Adipocyte (in vitro differentiated cells): ENCODE measurements around the gene PXYLP1.
"Not testable (repeated sequence)": the region's sequence is repeated elsewhere in the genome, so short reads cannot be mapped to it uniquely, and the experiment has no call there.

Source experiments
- DNase-seq: peaks from one replicate; pipeline ENCODE4 v3.0.0-alpha.2; 2015; ENCODE audit warnings: low read depth
- H3K27me3 ChIP-seq: replicated peaks from 2 replicates; pipeline ENCODE4 v1.7.0; 2013; ENCODE audit warnings: mild to moderate bottlenecking, low read length, moderate library complexity; ENCODE audit not compliant: control insufficient read depth, insufficient read depth
- H3K36me3 ChIP-seq: 2 replicates; pipeline ENCODE4 v1.7.0; 2013; ENCODE audit warnings: low read length, mild to moderate bottlenecking, moderate library complexity; ENCODE audit not compliant: control insufficient read depth, insufficient read depth, severe bottlenecking
- H3K4me1 ChIP-seq: 2 replicates; pipeline ENCODE4 v1.7.0; 2013; ENCODE audit warnings: mild to moderate bottlenecking, low read length, moderate library complexity; ENCODE audit not compliant: control insufficient read depth, insufficient read depth
- H3K4me3 ChIP-seq: 2 replicates; pipeline ENCODE4 v1.7.0; 2013; ENCODE audit warnings: mild to moderate bottlenecking, low read length, moderate library complexity
- H3K9ac ChIP-seq: 2 replicates; pipeline ENCODE4 v1.7.0; 2013; ENCODE audit warnings: mild to moderate bottlenecking, low read length, moderate library complexity
- H3K9me3 ChIP-seq: 2 replicates; pipeline ENCODE4 v1.7.0; 2013; ENCODE audit warnings: mild to moderate bottlenecking, low read length, moderate library complexity; ENCODE audit not compliant: control insufficient read depth

The PXYLP1 gene

DNA sequence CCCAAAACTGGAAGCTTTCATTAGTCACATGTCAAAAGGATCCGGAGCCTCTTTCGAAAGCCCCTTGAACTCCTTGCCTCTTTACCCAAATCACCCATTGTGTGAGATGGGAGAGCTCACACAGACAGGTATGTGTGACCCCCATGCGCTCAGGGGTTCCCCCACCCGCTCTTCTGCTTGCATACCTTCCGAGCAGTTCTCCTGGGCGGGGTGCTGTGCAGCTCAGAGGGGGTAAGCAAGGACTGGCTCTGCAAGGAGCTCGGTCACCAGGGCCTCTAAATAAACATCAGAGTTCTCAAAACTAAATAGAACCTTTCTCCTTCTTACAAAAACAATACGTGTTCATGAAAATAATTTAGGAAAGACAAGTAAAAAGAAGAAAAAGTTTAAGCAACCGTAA lies 55.7 kb downstream of the PXYLP1 start:
- Histone ChIP-seq H3K36me3 (no peaks in the 10 kb centered on the region), H3K4me3 (no peak overlapping the region), H3K27me3 (no peaks in the 10 kb centered on the region), H3K9me3 (no peaks in the 10 kb centered on the region), H3K4me1 (peaks cover 8% of the 10 kb centered on the region), H3K9ac (no peak overlapping the region)
- DNase-seq = no peak

DNA sequence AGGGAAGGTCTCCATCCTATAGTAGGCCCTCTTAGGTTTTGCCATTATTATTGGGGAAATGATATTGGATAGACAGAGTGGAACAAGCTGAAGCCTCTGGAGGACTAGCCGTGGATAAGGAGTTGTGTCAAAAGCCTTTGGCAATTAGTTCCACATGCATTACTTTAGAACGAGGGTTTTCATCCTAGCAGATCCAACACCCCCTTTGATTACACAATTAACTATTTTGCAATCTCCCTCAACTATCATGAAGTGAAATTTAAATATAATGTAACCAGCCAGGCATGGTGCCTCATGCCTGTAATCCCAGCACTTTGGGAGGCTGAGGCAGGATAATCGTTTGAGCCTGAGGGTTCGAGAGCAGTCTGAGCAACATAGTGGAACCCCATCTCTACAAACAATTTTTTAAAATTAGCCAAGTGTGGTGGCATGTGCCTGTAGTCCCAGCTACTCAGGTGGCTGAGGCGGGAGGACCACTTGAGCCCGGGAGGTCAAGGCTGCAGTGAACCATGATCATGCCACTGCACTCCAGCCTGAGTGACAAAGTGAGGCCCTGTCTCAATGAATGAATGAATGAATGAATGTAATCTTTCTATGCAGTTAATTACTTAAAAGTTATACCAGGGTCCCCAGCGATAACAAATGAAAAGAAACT lies 56.8 kb downstream of the PXYLP1 start:
- H3K36me3 ChIP-seq = no peaks in the 10 kb centered on the region
- DNase-seq = peak; percentile 22
- H3K4me1 ChIP-seq = peaks cover 8% of the 10 kb centered on the region
- H3K4me3 ChIP-seq = no peak overlapping the region
- no peak overlapping the region for H3K9ac ChIP-seq
- H3K27me3 ChIP-seq = no peaks in the 10 kb centered on the region
- no peaks in the 10 kb centered on the region for H3K9me3 ChIP-seq

DNA sequence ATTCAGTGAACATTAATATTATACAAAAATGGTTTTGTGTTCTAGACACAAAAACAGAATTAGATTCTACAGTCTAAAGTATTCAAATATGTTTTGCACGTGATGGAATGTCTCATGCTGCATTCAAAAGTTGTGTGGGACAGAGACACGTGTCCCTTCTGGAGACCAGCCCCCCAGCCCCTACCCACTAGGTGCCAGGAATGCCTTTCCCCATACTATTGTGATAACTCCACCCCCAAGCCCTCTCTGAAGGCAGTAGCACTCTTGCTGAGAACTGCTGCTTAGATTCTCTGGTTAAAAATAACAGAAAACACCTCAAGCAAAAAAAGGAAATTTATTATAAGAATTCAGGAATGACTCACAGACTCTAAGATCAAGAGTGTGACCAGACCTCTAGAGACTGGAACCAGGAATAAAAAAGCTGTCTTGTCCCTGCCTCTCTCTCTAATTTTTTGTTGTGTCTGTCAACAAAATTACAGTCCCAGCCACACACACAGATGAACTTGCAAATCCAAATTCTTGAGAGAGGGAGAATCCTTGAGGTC lies 57.7 kb downstream of the PXYLP1 start:
- Histone ChIP-seq H3K9ac (no peak overlapping the region), H3K9me3 (no peaks in the 10 kb centered on the region), H3K36me3 (no peaks in the 10 kb centered on the region), H3K4me1 (peaks cover 8% of the 10 kb centered on the region), H3K4me3 (no peak overlapping the region), H3K27me3 (no peaks in the 10 kb centered on the region)
- DNase-seq = peak; percentile 14

DNA sequence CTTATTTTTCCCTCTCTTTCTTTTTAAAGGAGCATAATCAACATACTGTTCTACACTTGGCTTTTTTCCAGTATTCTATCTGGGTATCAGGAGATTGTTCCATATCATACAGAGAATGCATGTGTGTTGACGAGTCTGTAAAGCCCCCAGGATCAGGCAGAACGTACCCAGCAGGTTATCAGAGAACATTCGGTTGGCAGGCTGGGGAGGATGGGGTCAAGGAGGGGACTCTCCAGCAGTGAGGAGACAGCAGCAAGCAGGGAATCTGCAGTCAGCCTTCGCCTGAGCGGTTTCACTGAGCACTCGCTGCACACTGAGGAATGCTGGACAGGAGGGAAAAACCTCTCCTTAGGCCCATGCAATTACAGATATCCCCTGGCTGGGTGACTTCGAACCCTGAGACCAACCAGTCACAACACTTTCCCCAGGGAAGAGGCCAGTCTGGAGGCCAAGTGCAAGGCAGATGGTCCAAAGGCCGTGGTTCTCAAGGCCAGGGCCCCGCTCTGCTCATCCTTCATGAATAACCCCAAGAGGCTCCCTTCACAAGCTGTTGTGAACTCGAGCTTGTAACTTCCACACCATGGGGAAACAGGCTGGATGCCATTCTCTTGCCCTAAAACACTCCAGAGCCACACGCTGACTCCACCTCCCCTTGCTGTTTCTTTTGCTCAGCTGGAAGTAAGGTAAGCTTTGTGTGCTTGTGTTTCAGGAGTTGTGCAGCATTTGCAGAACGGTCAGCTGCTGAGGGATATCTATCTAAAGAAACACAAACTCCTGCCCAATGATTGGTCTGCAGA lies 60.1 kb downstream of the PXYLP1 start:
- peaks cover 15% of the 10 kb centered on the region for H3K4me1 ChIP-seq
- no peaks in the 10 kb centered on the region for H3K27me3 ChIP-seq
- no peak overlapping the region for H3K9ac ChIP-seq
- no peaks in the 10 kb centered on the region for H3K9me3 ChIP-seq
- no peaks in the 10 kb centered on the region for H3K36me3 ChIP-seq
- H3K4me3 ChIP-seq = no peak overlapping the region
- DNase-seq = no peak

DNA sequence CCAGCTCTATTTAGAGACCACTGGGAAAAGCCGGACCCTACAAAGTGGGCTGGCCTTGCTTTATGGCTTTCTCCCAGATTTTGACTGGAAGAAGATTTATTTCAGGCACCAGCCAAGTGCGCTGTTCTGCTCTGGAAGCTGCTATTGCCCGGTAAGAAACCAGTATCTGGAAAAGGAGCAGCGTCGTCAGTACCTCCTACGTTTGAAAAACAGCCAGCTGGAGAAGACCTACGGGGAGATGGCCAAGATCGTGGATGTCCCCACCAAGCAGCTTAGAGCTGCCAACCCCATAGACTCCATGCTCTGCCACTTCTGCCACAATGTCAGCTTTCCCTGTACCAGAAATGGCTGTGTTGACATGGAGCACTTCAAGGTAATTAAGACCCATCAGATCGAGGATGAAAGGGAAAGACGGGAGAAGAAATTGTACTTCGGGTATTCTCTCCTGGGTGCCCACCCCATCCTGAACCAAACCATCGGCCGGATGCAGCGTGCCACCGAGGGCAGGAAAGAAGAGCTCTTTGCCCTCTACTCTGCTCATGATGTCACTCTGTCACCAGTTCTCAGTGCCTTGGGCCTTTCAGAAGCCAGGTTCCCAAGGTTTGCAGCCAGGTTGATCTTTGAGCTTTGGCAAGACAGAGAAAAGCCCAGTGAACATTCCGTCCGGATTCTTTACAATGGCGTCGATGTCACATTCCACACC lies 60.9 kb downstream of the PXYLP1 start:
- Histone ChIP-seq H3K4me1 (peaks cover 15% of the 10 kb centered on the region), H3K4me3 (no peak overlapping the region), H3K36me3 (no peaks in the 10 kb centered on the region), H3K27me3 (no peaks in the 10 kb centered on the region), H3K9ac (no peak overlapping the region), H3K9me3 (no peaks in the 10 kb centered on the region)
- DNase-seq = no peak

DNA sequence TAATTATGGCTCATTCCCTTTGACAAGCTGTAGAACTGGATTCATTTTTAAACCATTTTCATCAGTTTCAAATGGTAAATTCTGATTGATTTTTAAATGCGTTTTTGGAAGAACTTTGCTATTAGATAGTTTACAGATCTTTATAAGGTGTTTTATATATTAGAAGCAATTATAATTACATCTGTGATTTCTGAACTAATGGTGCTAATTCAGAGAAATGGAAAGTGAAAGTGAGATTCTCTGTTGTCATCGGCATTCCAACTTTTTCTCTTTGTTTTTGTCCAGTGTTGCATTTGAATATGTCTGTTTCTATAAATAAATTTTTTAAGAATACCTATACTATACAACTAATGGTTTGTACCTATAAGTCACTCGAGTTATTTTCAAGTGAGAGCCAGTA lies 62.7 kb downstream of the PXYLP1 start:
- Histone ChIP-seq H3K36me3 (no peaks in the 10 kb centered on the region), H3K27me3 (no peaks in the 10 kb centered on the region), H3K9me3 (no peaks in the 10 kb centered on the region), H3K4me3 (peak overlapping the region; percentile 84), H3K4me1 (peaks cover 7% of the 10 kb centered on the region), H3K9ac (peak overlapping the region; percentile 86)
- peak; percentile 44 for DNase-seq

DNA sequence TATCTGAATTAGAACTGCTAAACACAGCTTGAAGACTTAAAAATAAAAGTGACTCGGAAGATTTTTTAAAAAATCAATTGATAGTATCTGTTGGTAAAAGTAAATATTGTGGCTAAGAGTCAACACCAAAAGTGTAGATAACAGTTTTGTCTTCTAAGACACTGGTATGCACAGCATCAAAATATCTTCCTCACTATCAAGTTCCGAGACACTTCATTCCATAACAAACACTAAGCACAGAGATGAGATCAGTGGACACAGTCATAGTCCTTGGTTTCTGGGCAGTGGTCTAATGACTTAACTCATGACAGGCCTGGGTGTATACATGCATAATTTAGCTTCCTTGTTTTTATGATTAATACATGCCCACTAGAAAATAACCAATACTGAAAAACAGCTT lies 63.2 kb downstream of the PXYLP1 start:
- peak; percentile 56 for DNase-seq

DNA sequence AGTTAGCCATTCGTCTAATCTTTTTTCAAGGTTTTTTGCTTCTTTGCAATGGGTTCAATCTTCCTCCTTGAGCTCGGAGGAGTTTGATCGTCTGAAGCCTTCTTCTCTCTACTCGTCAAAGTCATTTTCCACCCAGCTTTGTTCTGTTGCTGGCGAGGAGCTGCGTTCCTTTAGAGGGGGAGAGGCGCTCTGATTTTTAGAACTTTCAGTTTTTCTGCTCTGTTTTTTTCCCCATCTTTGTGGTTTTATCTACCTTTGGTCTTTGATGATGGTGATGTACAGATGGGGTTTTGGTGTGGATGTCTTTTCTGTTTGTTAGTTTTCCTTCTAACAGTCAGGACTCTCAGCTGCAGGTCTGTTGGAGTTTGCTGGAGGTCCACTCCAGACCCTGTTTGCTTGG lies 68.8 kb downstream of the PXYLP1 start:
- not testable (repeated sequence) for H3K4me3 ChIP-seq

More for the DNA sequence above, 63.2 kb downstream of the PXYLP1 start:
- Histone ChIP-seq H3K36me3 (no peaks in the 10 kb centered on the region), H3K27me3 (no peaks in the 10 kb centered on the region), H3K9ac (peak overlapping the region; percentile 86), H3K4me1 (peaks cover 7% of the 10 kb centered on the region), H3K9me3 (no peaks in the 10 kb centered on the region), H3K4me3 (peak overlapping the region; percentile 84)

DNA sequence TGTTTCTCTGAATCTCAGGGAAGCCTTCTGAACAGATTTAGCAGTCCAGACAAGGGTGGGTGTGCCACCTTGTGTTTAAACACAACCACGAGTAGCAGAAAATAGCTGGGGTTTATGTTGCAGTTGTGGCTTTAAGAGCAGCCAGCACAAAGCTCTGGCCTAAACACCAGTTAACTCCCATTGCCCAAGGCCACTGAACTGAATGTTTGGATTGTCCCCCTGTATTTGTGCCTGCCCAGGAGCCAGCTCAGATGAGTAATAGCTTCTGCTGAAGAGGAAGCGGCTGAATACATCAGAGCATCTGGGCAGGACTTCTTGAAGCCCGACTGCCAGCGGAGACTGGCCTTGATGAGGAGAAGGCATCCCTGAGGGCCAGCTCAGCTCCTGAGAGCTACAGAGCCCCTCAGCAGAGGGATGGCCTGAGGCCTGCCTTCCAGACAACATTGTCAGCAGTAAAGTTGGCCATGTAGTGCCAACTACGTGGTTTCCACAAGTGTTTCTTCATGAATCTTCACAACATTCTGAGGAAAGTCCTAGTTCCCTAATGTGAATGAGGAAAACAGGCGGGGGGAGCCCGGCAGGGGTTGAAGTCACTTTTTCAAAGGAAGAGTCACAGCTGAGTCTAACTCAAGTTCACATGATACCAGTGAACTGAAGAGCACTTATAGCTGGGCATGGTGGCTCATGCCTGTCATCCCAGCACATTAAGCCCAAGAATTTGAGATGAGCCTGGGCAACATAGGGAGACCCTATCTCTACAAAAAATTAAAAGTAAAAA lies 70.9 kb downstream of the PXYLP1 start:
- H3K27me3 ChIP-seq = no peaks in the 10 kb centered on the region
- H3K9me3 ChIP-seq = no peaks in the 10 kb centered on the region
- H3K9ac ChIP-seq = no peak overlapping the region
- H3K4me1 ChIP-seq = peaks cover 7% of the 10 kb centered on the region
- H3K4me3 ChIP-seq = no peak overlapping the region
- no peaks in the 10 kb centered on the region for H3K36me3 ChIP-seq
- DNase-seq = peak; percentile 83

More for the DNA sequence above, 68.8 kb downstream of the PXYLP1 start:
- H3K27me3 ChIP-seq, H3K9me3 ChIP-seq, H3K36me3 ChIP-seq, H3K9ac ChIP-seq, H3K4me1 ChIP-seq, DNase-seq: not testable (repeated sequence)

DNA sequence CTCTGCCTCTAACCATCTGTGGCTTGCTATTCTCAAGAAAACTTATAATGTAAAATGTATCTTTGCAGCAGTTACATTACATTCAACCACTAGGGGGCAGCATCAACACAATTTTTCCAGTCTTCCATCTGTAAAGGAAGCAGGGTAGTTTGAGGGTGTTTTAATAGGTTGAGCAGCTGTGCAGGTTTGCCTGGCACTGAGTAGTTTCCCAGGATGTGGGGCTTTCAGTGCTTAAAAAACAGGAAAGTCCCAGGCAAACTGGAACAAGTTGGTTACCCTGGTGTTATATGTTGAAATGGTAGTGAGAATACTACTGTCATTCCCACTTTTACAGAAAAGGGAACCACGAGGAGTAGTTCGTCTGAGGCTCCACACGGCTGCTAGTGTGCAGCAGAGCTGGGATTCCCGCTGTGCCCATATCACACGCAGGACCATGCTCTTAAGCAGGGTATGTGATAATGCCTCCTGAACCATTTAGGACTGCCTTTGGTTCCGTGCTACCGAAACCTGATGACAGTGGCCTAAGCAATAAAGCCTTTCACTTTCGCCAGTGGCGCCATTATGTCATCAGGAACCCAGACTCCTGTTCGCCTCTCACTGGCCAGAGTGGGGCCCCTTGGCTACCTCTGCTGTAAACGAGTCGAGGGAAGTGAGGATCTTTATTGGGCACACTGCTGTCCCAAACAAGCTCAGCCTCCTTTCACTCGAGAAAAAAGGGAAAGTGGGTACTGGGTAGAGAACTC lies 72.0 kb downstream of the PXYLP1 start:
- Histone ChIP-seq H3K36me3 (no peaks in the 10 kb centered on the region), H3K27me3 (no peaks in the 10 kb centered on the region), H3K9ac (no peak overlapping the region), H3K4me3 (no peak overlapping the region), H3K4me1 (peaks cover 7% of the 10 kb centered on the region), H3K9me3 (no peaks in the 10 kb centered on the region)
- peak; percentile 92 for DNase-seq
